Measurements from ENCODE around the gene TEAD1.

GRCh38 chr11:12704049-12704448 is 29.8 kb downstream of the TEAD1 start:
- TF ChIP-seq, protein P1, sequence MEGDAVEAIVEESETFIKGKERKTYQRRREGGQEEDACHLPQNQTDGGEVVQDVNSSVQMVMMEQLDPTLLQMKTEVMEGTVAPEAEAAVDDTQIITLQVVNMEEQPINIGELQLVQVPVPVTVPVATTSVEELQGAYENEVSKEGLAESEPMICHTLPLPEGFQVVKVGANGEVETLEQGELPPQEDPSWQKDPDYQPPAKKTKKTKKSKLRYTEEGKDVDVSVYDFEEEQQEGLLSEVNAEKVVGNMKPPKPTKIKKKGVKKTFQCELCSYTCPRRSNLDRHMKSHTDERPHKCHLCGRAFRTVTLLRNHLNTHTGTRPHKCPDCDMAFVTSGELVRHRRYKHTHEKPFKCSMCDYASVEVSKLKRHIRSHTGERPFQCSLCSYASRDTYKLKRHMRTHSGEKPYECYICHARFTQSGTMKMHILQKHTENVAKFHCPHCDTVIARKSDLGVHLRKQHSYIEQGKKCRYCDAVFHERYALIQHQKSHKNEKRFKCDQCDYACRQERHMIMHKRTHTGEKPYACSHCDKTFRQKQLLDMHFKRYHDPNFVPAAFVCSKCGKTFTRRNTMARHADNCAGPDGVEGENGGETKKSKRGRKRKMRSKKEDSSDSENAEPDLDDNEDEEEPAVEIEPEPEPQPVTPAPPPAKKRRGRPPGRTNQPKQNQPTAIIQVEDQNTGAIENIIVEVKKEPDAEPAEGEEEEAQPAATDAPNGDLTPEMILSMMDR (conservative IDR thresholded peaks at IDR 0.05): no peak
- TF ChIP-seq EZH2 (IDR thresholded peaks at IDR 0.05; ENCODE audit: low read depth): no peak
